ENCODE measurements around the gene ZNF320.

- TF ChIP-seq CTCF (IDR thresholded peaks at IDR 0.05; ENCODE audit: low read length) (no peak), EZH2 (IDR thresholded peaks at IDR 0.05; ENCODE audit: borderline replicate concordance, low read length) (no peak)
These were observed 45.1 kb upstream of the ZNF320 start for GRCh38 chr19:52942386-52943133.
